Coronary artery (tissue), 2 donors: ENCODE measurements around the gene ADD3.

Experiments
- DNase-seq: peaks from one replicate; pipeline ENCODE4 v3.0.0-alpha.2; 2017; ENCODE audit warnings: low spot score
- H3K27ac ChIP-seq, 2 donors: fragments of 200-600 bp; sonication (generic); one replicate each; pipeline ENCODE4 v1.5.1; 2016 to 2019
- H3K4me3 ChIP-seq: fragments of 200-600 bp; sonication (generic); 2 replicates; pipeline ENCODE4 v1.5.1; 2016; ENCODE audit warnings: mild to moderate bottlenecking, moderate library complexity
- TF ChIP-seq, protein P1 (sequence below): fragments of 200-600 bp; sonication (generic); IDR thresholded peaks from one replicate; pipeline ENCODE4 v1.5.1; 2019; ENCODE audit warnings: antibody characterized with exemption

Gene ADD3

DNA sequence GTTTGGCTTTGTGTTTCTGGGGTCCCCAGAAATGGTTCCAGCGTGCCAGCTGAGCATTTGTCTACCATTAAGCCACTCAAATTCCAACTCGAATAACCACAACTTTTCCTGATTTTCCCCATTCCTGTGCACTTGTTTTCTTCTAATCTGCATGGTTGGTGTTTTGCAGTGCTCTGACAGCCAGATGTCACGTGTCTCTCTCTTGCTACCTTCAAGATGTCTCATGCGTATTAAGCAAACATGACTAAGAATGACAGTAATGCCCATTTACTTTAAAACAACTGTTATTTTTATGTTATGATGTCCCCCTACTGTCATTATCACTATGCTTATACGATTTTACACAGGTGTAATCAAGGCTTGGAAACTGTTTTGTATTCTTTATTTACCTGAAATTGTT is 164.4 kb downstream of the ADD3 start:
- TF ChIP-seq, protein P1, sequence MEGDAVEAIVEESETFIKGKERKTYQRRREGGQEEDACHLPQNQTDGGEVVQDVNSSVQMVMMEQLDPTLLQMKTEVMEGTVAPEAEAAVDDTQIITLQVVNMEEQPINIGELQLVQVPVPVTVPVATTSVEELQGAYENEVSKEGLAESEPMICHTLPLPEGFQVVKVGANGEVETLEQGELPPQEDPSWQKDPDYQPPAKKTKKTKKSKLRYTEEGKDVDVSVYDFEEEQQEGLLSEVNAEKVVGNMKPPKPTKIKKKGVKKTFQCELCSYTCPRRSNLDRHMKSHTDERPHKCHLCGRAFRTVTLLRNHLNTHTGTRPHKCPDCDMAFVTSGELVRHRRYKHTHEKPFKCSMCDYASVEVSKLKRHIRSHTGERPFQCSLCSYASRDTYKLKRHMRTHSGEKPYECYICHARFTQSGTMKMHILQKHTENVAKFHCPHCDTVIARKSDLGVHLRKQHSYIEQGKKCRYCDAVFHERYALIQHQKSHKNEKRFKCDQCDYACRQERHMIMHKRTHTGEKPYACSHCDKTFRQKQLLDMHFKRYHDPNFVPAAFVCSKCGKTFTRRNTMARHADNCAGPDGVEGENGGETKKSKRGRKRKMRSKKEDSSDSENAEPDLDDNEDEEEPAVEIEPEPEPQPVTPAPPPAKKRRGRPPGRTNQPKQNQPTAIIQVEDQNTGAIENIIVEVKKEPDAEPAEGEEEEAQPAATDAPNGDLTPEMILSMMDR = no peak
- no peak overlapping the region for H3K4me3 ChIP-seq
- DNase-seq = no peak
- H3K27ac ChIP-seq = no peak overlapping the region

GRCh38 chr10:110174201-110174600 is 166.4 kb downstream of the ADD3 start:
- TF ChIP-seq, protein P1 = no peak
- no peak overlapping the region for H3K4me3 ChIP-seq
- no peak for DNase-seq
- H3K27ac ChIP-seq = no peak overlapping the region

DNA sequence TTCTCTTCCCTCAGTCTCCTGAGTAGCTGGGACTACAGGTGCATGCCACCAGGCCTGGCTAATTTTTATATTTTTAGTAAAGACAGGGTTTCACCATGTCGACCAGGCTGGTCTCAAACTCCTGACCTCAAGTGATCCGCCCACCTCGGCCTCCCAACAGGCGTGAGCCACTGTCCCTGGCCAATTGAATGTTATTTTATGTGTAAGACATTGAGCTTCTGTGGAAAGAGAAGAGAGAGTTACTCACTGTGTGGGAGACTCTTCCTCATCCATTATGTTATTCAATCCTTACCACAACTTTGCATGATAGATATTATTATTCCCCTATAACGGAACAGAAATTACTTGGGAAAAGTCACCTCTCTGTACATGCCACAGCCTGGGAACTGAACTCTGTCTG is 167.0 kb downstream of the ADD3 start:
- no peak for DNase-seq

DNA sequence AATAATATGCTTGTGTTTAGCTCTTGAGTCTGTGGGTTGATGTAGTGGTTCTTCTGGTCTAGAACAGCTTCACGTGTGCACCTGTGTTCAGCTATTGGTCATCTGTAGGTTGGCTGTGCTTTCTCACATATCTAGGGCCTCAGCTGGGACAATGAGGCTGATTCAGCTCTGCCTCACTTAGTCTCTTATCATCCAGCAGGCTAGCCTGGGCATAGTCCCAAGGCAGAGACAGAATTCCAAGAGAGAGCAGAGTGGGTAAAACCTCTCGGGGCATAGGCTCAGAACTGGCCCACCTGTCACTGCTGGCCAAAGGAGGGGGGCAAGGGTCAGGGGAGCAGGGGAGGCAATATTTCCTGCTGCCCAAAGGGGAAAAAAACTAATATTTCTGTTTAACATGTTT is 167.6 kb downstream of the ADD3 start:
- TF ChIP-seq, protein P1 = no peak
- H3K4me3 ChIP-seq = no peak overlapping the region
- DNase-seq = no peak
- no peak overlapping the region for H3K27ac ChIP-seq

More for the DNA sequence above, 167.0 kb downstream of the ADD3 start:
- H3K4me3 ChIP-seq = no peak overlapping the region
- no peak overlapping the region for H3K27ac ChIP-seq
- TF ChIP-seq, protein P1 = no peak

- H3K4me3 ChIP-seq = no peak overlapping the region
- TF ChIP-seq, protein P1 = no peak
- no peak for DNase-seq
- H3K27ac ChIP-seq = no peak overlapping the region
Measured at GRCh38 chr10:110176141-110177030, 168.6 kb downstream of the ADD3 start.

DNA sequence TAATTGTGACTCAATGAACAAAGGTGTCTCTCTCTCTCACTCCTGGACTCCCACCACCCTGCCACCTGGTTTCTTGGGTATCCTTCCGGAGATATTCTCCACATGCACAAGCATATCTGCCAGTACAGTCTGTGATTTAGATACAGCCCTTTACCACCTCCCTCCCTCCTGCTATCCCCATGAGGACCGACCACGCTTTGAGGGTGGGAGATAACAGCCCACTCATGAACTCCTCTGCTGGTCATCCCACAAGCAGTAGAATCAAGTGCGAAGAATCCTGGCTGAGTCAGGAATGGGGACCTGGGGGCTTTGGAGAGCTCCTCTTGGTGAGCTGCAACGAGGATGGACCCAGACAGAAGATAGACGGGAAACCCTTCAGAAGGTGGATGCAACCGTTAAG is 171.4 kb downstream of the ADD3 start:
- TF ChIP-seq, protein P1 = no peak
- no peak overlapping the region for H3K4me3 ChIP-seq
- DNase-seq = no peak
- no peak overlapping the region for H3K27ac ChIP-seq

DNA sequence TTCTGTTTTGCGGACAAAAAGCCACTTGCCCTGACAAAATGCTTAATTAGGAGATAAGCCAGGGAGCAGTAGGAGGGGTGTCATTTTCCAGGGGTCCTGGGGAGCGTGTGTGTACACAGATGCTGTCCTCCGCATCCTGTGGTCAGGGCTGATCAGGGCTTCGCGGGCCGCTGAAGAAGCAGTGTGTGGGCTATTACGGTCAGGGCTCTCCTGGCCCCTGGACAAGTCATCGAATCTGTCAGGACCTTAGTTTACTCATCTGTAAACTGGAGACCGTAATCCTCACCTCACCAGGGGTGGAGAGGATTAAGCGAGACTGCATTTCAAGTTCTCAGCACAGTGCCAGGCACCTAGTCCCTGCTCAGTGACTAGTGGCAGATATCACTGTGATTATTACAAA is 173.7 kb downstream of the ADD3 start:
- DNase-seq = no peak
- TF ChIP-seq, protein P1 = no peak
- Histone ChIP-seq H3K4me3 (no peak overlapping the region), H3K27ac (no peak overlapping the region)
